HG03060 (cell line): ENCODE data around the gene HYDIN.
"Not testable (repeated sequence)": the region's sequence is repeated elsewhere in the genome, so short reads cannot be mapped to it uniquely, and the experiment has no call there.

Experiments
- ATAC-seq: cut with Tn5 transposase; IDR thresholded peaks from one replicate; pipeline ENCODE4 v1.9.1; 2021; ENCODE audit warnings: low read depth, moderate number of reproducible peaks; ENCODE audit not compliant: unreplicated experiment

The HYDIN gene

DNA sequence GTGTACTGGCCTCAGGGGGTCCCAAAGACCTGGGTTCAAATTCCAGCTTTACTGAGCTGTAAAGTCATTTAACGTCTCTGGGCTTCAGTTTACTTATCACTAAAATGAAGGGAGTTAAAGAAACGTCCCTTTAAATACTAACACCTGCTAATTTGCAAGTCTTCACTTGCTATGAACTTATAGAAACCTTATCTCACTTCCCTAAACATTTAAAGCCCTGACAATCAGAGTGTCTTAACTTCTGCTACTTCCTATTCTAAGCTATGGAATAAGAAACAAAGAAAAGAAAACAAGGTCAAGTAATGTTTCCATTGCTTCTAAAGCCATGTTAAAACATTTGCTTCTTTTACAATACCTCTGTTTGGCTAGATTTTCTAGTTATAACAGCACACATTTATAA lies 87.3 kb downstream of the HYDIN start:
- not testable (repeated sequence) for ATAC-seq

- not testable (repeated sequence) for ATAC-seq
These were observed 120.0 kb downstream of the HYDIN start for GRCh38 chr16:71110565-71110964.

GRCh38 chr16:71109656-71110208 lies 120.8 kb downstream of the HYDIN start:
- not testable (repeated sequence) for ATAC-seq

GRCh38 chr16:71105881-71106280 lies 124.6 kb downstream of the HYDIN start:
- ATAC-seq, result not testable (repeated sequence)

- not testable (repeated sequence) for ATAC-seq
These were observed 146.9 kb downstream of the HYDIN start for GRCh38 chr16:71083573-71083972.

- ATAC-seq, result not testable (repeated sequence)
These were observed 149.7 kb downstream of the HYDIN start for GRCh38 chr16:71080777-71081176.

DNA sequence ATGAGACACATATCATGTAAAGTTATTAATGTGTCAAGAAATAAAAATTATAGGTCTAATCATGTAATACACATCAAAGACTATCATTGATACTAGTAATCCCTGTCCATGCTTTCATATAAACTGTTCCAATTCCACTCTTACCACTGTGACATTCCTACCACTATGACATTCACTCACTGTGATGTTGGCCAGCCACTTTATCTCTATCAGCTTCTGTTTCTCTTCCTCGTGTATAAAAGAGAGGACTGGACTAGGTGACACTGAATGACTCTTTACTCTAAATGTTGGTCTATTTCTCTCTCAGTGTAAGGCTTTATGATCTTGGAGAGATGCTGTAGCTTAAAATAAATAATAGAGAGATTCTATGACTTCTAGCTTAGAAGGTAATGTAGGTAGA lies 150.3 kb downstream of the HYDIN start:
- ATAC-seq, result not testable (repeated sequence)

DNA sequence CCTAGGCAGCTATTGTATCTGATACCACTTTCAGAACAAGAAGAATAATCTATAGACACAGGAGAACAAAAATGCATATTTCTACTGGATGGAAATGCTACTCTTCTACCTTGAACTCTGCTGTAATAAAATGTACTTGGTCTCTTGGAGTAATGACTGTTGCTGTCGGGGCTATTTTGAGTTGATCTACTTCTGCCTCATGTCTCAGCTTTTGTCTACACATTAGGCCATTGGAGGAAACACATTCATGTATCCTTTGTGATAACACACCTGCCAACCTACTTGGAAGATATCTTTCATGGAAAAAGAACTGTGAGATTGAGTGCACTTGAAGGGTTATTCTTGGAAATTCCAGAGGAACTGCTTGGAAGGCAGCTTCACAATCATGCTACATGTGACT lies 159.9 kb downstream of the HYDIN start:
- ATAC-seq, result not testable (repeated sequence)

DNA sequence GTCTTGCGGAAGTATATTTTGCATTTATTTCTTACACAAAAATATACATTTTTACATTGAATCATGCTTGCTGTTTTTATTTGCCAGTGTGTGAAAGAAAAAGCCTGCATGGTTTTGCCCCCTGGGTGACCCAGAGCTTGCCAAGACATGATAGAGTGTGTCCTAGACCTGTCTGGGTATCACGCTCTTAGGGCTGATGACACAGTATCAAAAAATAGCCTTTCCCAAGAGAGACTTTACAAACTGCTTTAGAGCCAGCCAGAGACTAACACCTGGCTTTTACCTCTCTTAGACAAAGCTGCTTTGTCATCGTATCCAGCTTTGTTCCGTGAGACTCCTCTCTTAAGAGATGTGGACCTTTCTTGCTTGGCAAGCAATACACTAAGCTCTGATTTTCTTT lies 160.7 kb downstream of the HYDIN start:
- ATAC-seq, result not testable (repeated sequence)

DNA sequence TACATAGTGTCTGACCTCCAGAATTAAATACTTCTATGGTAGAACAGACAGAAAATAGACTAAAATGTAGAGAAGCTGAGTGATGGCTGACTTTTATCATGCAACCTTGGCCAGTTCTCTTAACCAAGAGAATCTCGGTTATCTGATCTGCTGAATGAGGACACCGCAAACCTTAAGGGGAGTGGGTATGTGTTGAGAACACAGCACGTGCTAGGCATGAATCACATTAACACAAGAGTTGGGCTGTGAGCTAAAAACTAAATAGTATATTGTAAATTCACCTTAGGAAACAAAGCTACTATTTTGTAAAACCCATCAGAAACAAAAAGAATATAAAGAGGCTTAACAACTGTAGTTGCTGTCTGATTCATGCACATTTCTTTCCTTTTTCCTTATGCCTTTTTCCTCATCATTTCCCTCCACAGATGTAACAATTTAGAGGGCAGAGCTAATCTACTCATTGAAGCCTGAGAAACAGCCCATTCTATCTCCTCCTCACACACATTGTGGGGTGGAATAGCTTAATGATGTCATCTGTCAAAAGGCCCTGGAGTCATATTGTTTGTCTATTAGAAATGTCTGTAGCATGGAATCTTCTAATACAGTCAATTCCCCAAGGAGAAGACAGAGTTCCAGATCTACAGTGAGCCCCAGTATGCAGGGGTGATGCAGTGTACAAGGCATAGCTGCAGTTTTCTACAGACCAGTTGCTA lies 176.5 kb downstream of the HYDIN start:
- not testable (repeated sequence) for ATAC-seq

DNA sequence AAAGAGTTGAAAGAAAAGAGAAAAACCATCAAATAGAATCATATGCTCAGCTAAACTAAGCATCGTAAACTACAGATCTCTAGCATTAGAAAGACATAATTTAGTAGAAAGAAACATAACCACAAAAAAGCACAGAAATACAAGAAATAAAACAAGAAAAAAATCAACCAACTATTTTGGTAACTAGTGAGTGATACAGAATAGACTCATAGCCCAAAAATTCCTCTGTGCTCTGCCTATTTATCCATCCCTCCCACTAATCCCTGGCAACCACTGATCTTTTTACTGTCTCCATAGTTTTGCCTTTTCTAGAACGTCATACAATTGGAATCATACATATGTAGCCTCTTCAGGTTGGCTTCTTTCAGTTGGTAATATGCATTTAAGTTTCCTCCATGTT lies 180.2 kb downstream of the HYDIN start:
- ATAC-seq, result not testable (repeated sequence)

DNA sequence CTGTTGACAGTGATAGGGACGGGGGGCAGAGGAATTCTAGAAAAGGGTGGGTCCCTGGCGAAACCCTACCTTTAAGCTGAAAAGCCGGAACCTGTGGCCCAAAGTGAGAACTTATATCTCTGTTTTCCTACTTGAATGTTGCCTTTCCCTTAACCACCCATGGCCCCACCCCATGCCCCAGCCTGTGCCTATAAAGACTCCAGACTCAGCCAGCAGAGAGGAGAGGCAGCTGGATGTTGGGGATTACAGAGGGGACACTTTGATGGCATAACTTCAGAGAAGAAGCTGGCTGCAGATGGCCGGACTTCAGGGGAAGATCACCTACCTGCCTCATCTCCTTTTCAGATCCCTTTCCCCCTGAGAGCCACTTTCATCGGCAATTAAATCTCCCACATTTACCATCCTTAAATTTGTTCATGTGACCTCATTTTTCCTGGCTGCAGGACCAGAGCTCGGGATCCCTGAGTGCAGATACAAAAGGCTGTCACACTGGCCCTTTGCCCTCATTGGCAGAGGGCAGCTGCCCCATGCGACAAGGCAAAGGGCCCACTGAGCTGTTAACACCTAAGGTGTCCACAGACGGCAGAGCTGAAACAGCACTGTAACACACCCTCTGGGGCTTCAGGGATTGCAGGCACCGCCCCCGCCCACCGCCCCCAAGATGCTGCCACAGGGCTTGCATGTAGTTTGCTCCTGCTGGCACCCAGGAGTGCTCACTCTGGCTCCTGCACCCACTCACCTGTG lies 191.0 kb downstream of the HYDIN start:
- not testable (repeated sequence) for ATAC-seq

GRCh38 chr16:71038421-71038820 lies 192.1 kb downstream of the HYDIN start:
- ATAC-seq, result not testable (repeated sequence)

GRCh38 chr16:71037987-71038386 lies 192.5 kb downstream of the HYDIN start:
- not testable (repeated sequence) for ATAC-seq

DNA sequence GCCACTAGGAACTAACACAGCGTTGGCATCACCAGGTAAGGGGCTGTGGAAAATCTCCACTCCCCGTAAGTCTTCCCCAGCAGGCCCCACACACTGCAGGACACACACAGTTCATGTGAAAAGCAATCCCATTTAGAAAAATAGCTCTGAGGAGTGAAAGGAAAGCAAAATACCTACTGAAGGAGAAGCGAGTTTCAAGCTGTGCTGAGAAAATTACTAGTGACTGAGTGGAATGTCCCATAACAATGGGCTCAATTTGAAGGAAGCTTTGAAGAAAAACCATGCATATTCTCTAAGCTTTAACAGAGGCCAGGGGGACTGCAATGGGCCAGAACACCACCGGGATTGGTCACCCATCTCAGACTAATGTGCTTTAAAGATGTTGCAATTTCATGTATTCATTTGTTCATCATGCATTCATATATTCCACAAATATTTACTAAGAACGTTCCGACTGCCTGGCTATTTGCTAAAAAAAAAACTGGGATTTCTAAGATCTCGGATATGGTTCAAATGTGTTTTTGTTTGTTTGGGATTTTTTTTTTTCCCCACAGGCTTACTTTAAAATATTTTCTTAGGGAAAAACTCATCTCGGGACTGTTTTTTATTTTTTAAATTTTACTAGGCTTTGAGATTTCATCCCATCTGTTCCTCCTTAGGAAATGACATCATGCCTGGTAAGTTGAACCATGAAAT lies 202.3 kb downstream of the HYDIN start:
- ATAC-seq, result not testable (repeated sequence)

GRCh38 chr16:71027511-71027910 lies 203.0 kb downstream of the HYDIN start:
- ATAC-seq, result not testable (repeated sequence)

- ATAC-seq, result not testable (repeated sequence)
These were observed 206.6 kb downstream of the HYDIN start for GRCh38 chr16:71023851-71024439.

DNA sequence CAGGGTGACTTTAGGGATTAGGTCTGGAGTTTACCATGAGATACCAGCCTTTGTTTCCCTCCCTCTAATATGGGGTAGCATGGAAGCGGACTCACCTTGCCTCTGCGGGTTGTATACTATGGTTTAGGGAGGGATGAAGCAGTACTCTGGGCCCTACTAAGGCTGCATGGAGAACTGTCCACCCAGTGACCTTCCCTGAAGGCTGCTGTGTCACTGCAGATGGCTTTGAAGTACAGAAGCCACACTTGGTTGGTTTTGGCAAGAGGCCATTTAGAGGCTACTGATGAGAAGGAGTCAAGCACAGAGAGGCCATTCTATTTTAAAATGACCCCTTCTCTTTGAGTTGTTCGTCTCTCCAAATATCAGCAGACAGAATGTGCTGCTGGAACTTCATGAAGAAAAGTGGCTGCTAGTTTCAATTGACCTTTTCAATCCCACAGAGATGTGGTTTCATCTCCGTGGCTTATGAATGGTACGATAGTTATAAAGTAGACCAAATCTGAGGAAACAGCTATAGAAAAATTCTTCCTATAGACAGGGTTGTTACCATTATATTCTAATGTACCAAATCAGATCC lies 208.5 kb downstream of the HYDIN start:
- not testable (repeated sequence) for ATAC-seq

DNA sequence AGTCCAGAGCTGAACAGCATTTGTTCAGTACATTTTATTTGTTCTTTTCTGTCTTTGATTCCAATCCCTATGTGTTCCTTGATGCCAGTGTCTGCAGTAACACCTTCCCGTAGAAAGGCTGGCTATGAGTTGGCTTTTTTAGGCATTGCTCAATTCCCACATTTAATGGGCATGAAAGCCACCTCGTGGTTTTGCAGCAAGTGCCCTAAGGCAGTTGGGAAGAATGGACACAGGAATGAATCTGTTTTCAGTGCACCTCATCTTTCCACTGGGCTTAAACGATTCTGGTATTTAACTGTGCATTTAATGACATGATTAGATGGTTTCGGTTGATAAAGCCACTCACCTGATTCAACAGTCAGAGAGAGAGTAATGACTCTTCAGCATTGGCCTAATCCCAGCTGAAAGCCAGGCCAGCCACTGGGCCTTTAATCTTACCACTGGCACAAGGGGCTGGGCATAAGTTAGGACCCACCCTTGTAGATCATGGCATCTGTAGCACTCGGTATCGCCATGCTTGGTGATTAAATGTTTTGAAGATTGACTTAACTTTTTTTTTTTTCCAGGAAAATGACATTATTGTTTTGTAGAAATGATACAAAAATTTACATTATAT lies 211.3 kb downstream of the HYDIN start:
- ATAC-seq, result not testable (repeated sequence)

DNA sequence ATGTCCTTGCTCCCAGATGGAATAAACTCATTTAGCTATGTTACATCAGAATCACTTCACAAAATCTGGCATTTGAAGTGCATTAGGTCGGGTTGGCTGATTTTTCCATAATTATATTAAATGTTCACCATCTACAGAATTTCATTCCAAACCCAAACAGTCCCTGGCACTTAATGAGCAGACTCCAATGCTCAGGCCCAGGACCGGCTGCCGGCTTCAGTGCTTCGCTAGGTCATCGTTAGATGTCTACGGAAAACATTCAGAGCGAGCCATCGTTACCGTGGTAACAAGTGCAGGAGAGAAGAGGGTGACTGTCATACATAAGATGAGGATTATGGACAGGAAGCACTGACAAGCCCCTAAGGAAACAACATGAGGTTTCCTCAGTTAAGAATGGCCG lies 215.1 kb downstream of the HYDIN start:
- ATAC-seq, result not testable (repeated sequence)
